H1 (cell line): ENCODE results near the gene DHRS3.
A peak's percentile ranks its signal among the peaks of the same experiment; 100 is the strongest.

Source experiments
- CTCF ChIP-seq, 3 experiments: IDR thresholded peaks; 1 replicate in 2 of 3; 2 replicates in 1 of 3; pipeline versions ENCODE4 v1.5.1 to v1.6.1; 2011; ENCODE audit warnings: low read length in 3 of 3, mild to moderate bottlenecking in 3 of 3, inconsistent platforms in 2 of 3, low read depth in 1 of 3, moderate library complexity in 1 of 3; ENCODE audit not compliant: insufficient read depth in 1 of 3; ENCODE audit errors: control extremely low read depth in 1 of 3
- EZH2 ChIP-seq: fragments of 200-600 bp; sonication (generic); IDR thresholded peaks from 2 replicates; pipeline ENCODE4 v1.7.1; 2012; ENCODE audit warnings: low read depth, mild to moderate bottlenecking, moderate library complexity, low read length, inconsistent platforms; ENCODE audit not compliant: severe bottlenecking
- POLR2A ChIP-seq, 2 experiments: IDR thresholded peaks; 1 replicate in 1 of 2; 2 replicates in 1 of 2; pipeline ENCODE4 v1.6.1; 2011; ENCODE audit warnings: low read depth in 2 of 2, low read length in 2 of 2, mild to moderate bottlenecking in 2 of 2; ENCODE audit errors: control extremely low read depth in 1 of 2
- SIN3A ChIP-seq, 2 experiments: IDR thresholded peaks in 1 of 2; conservative IDR thresholded peaks in 1 of 2; 2 replicates each; pipeline ENCODE4 v1.6.1; 2011 to 2012; ENCODE audit warnings: low read length in 2 of 2, improper control_type of control experiment in 1 of 2, low read depth in 1 of 2, mild to moderate bottlenecking in 1 of 2
- SP2 ChIP-seq: IDR thresholded peaks from 2 replicates; pipeline ENCODE4 v1.6.1; 2012; ENCODE audit warnings: mild to moderate bottlenecking, low read length, inconsistent platforms
- SUZ12 ChIP-seq: fragments of 200-600 bp; sonication (generic); IDR thresholded peaks from 2 replicates; pipeline ENCODE4 v1.6.1; 2012; ENCODE audit warnings: mild to moderate bottlenecking, inconsistent platforms, low read length, moderate library complexity, mixed read lengths

- no peak for TF ChIP-seq POLR2A (IDR thresholded peaks at IDR 0.05; ENCODE audit: control extremely low read depth in 1 of 2, low read depth in 2 of 2, low read length in 2 of 2)
- TF ChIP-seq SIN3A (conservative IDR thresholded peaks at IDR 0.05 in 1 of 2, IDR thresholded peaks at IDR 0.05 in 1 of 2; ENCODE audit: low read depth in 1 of 2, low read length in 2 of 2): 0 out of 4 replicates have a peak, but pooled peaks have one; percentile 35 to 39
- TF ChIP-seq CTCF (IDR thresholded peaks at IDR 0.05; ENCODE audit: control extremely low read depth in 1 of 3, insufficient read depth in 1 of 3, low read depth in 1 of 3, low read length in 3 of 3): no peak
- TF ChIP-seq SUZ12: no peak
- no peak for TF ChIP-seq SP2
- no peak for TF ChIP-seq EZH2
Measured at GRCh38 chr1:12596007-12596821, 21.8 kb downstream of the DHRS3 start.
